Coronary artery (tissue), 2 donors: ENCODE measurements around the gene KCNK1.

Experiments used
- DNase-seq: peaks from one replicate; pipeline ENCODE4 v3.0.0-alpha.2; 2017; ENCODE audit warnings: low spot score
- H3K27ac ChIP-seq, 2 donors: fragments of 200-600 bp; sonication (generic); one replicate each; pipeline ENCODE4 v1.5.1; 2016 to 2019
- H3K4me3 ChIP-seq: fragments of 200-600 bp; sonication (generic); 2 replicates; pipeline ENCODE4 v1.5.1; 2016; ENCODE audit warnings: mild to moderate bottlenecking, moderate library complexity
- TF ChIP-seq, protein P1 (sequence below): fragments of 200-600 bp; sonication (generic); IDR thresholded peaks from one replicate; pipeline ENCODE4 v1.5.1; 2019; ENCODE audit warnings: antibody characterized with exemption

The KCNK1 gene

DNA sequence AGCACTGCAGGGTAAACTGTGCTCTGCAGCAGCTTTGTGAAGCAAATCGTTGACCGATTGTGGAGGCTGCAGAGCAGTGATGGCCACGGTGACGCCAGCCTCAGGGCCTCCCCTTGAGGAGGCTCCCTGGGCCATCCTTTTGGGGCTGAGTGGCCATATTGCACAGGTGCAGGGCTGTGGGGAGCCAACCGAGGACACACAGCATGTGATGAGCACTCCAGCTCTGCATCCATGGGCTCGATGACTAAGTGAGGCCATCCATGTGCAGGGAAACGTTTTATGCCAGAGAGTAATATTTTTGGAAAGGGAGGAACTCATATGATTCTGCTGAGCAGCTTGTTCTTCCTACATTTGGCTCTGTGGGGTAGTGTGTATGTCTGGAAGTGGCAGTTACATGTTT, 24.6 kb downstream of the KCNK1 start:
- DNase-seq: no peak
- Histone ChIP-seq H3K4me3 (no peak overlapping the region), H3K27ac (no peak overlapping the region)
- TF ChIP-seq, protein P1, sequence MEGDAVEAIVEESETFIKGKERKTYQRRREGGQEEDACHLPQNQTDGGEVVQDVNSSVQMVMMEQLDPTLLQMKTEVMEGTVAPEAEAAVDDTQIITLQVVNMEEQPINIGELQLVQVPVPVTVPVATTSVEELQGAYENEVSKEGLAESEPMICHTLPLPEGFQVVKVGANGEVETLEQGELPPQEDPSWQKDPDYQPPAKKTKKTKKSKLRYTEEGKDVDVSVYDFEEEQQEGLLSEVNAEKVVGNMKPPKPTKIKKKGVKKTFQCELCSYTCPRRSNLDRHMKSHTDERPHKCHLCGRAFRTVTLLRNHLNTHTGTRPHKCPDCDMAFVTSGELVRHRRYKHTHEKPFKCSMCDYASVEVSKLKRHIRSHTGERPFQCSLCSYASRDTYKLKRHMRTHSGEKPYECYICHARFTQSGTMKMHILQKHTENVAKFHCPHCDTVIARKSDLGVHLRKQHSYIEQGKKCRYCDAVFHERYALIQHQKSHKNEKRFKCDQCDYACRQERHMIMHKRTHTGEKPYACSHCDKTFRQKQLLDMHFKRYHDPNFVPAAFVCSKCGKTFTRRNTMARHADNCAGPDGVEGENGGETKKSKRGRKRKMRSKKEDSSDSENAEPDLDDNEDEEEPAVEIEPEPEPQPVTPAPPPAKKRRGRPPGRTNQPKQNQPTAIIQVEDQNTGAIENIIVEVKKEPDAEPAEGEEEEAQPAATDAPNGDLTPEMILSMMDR: no peak

DNA sequence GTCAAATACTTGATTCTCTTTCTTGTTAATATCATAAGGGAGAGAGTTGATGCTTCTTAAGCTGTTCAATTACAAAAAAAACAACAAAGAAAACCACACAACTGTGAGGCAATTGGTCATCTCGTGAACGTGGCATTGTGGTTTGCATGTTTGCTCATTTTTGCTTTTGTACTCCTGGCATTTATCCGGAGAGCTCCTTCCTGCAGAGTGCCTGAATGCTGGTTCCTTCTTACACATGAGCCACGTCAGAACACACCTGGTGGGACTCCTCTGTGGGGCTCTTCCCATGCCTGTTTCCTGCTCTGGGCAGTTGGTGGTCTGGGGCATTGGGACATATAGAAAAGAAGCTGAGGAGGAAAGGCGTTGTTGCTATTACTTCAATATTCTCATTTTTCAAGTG, 25.7 kb downstream of the KCNK1 start:
- TF ChIP-seq, protein P1: no peak
- no peak for DNase-seq
- Histone ChIP-seq H3K4me3 (no peak overlapping the region), H3K27ac (no peak overlapping the region)

GRCh38 chr1:233640179-233640578, 26.3 kb downstream of the KCNK1 start:
- Histone ChIP-seq H3K4me3 (no peak overlapping the region), H3K27ac (no peak overlapping the region)
- DNase-seq: no peak
- TF ChIP-seq, protein P1: no peak

DNA sequence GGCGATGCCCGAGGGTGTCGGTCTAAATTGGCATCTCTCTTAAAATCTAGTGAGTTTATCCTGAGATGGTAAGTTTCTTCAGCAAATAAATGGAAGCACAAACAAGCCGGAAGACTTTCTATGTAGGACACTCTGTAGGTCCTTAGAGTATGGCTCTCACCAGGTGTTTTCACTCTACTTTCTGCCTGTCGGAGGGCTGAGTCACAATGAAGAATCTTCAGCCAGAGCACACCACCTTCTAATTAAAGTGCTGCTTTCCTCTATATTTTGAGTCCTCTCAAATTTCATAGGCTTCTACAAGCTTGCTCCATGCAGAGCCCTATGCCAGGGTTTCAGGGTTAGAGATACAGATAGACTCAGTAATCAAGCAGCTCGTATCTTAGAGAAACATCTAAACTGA, 27.1 kb downstream of the KCNK1 start:
- no peak for DNase-seq

GRCh38 chr1:233647073-233647472, 33.2 kb downstream of the KCNK1 start:
- no peak overlapping the region for H3K4me3 ChIP-seq
- no peak overlapping the region for H3K27ac ChIP-seq
- TF ChIP-seq, protein P1: no peak
- no peak for DNase-seq

More for the DNA sequence above, 27.1 kb downstream of the KCNK1 start:
- TF ChIP-seq, protein P1: no peak
- H3K4me3 ChIP-seq: no peak overlapping the region
- H3K27ac ChIP-seq: no peak overlapping the region

GRCh38 chr1:233647636-233648035, 33.7 kb downstream of the KCNK1 start:
- Histone ChIP-seq H3K27ac (no peak overlapping the region), H3K4me3 (no peak overlapping the region)
- TF ChIP-seq, protein P1: no peak
- no peak for DNase-seq

- TF ChIP-seq, protein P1: no peak
- DNase-seq: no peak
- no peak overlapping the region for H3K27ac ChIP-seq
- no peak overlapping the region for H3K4me3 ChIP-seq
These were observed 37.2 kb downstream of the KCNK1 start for GRCh38 chr1:233651061-233651460.
